ENCODE results near the gene POMT1.

POMT1 gene

DNA sequence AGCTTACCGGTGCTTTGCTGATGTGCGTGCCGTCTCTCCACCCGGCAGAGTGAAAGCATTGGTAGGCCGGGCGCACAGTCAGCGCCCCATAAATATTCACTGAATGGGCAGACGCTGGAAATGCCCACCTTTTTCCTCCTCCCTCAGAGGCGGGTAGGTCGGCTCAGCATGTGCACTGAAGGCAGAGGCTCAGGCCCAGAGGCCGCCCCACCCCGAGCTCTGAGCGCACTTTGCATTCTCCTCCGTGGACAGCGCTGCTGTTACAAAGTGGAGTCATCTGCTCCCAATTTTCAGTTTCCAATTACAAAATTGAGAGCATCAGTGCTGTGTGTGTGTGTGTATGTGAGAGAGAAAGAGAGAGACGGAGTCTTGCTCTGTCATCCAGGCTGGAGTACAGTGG, 17.8 kb downstream of the POMT1 start:
- intact Hi-C loops (cut with micrococcal nuclease), result no loop called here
- Mint-ChIP-seq H3K27ac (no peak overlapping the region), H3K36me3 (ENCODE audit: low read depth) (no peaks in the 10 kb centered on the region), H3K4me1 (ENCODE audit: low read depth) (no peaks in the 10 kb centered on the region), H3K9me3 (no peaks in the 10 kb centered on the region), H3K4me3 (no peak overlapping the region), H3K27me3 (no peaks in the 10 kb centered on the region)

DNA sequence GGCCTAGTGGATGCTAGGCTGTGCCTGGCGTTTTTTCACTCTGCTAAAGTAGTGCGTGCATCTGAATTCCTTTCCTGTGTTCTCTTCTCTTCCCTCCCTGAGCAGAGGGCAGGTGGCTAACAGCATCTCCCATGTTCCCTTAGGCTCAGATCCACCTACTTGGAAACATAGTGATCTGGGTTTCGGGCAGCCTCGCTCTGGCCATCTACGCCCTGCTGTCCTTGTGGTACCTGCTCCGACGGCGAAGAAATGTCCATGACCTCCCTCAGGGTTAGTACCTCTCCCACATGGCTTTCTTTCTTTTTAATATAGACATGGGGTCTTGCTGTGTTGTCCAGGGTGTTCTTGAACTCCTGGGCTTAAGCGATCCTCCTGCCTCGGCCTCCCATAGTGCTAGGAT, 18.5 kb downstream of the POMT1 start:
- H3K9me3 Mint-ChIP-seq, result no peaks in the 10 kb centered on the region
- intact Hi-C loops (cut with micrococcal nuclease), result no loop called here
- H3K4me1 Mint-ChIP-seq (ENCODE audit: low read depth), result no peaks in the 10 kb centered on the region
- no peak overlapping the region for H3K4me3 Mint-ChIP-seq
- no peaks in the 10 kb centered on the region for H3K36me3 Mint-ChIP-seq (ENCODE audit: low read depth)
- no peak overlapping the region for H3K27ac Mint-ChIP-seq
- H3K27me3 Mint-ChIP-seq, result no peaks in the 10 kb centered on the region

DNA sequence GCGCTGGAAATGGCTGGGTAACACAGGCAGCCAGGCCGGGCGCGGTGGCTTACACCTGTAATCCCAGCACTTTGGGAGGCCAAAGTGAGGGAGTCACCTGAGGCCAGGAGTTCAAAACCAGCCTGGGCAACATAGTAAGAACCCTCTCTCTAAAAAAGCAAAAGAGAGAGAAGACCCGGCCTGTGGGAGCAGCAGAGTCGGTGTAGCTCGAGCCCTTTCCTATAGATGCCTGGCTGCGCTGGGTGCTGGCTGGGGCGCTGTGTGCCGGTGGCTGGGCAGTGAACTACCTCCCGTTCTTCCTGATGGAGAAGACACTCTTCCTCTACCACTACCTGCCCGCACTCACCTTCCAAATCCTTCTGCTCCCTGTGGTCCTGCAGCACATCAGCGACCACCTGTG, 19.1 kb downstream of the POMT1 start:
- H3K9me3 Mint-ChIP-seq, result no peaks in the 10 kb centered on the region
- H3K4me1 Mint-ChIP-seq (ENCODE audit: low read depth), result no peaks in the 10 kb centered on the region
- no peaks in the 10 kb centered on the region for H3K27me3 Mint-ChIP-seq
- intact Hi-C loops (cut with micrococcal nuclease), result no loop called here
- no peak overlapping the region for H3K4me3 Mint-ChIP-seq
- no peaks in the 10 kb centered on the region for H3K36me3 Mint-ChIP-seq (ENCODE audit: low read depth)
- H3K27ac Mint-ChIP-seq, result no peak overlapping the region

DNA sequence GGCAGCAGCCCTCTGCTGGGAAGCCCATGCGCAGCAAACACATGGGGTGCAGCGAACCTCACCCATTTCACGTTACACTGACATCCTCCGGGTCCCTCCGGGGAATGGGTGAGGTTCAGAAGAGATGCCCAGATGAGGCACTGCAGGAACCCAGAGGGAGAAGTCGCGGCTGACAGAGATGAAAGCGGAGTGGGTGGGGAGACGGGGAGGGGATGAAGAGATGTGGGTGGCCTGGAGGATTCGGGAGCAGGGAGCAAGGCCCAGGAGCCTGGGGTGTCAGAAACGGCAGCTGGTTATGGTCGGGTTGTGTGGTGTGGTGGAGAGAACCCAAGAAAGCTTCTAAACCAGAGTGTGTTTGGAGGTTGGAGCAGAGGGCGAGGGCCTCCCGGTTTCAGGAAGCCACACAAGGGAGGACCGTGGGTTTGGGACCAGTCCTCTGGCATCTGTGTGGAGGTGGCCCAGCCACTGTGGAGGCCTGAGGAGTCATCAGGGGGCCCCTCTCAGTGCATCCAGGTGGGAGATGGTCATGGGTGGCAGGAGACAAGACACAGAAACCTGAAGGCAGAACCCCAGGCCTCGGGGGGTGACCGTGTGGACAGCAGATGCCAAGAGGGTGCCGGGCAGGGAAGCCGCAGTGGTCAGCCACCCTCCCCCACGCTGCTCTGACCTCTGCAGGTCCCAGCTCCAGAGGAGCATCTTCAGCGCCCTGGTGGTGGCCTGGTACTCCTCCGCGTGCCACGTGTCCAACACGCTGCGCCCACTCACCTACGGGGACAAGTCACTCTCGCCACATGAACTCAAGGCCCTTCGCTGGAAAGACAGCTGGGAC, 19.8 kb downstream of the POMT1 start:
- no peaks in the 10 kb centered on the region for H3K36me3 Mint-ChIP-seq (ENCODE audit: low read depth)
- H3K9me3 Mint-ChIP-seq, result no peaks in the 10 kb centered on the region
- H3K4me3 Mint-ChIP-seq, result no peak overlapping the region
- no peaks in the 10 kb centered on the region for H3K27me3 Mint-ChIP-seq
- H3K4me1 Mint-ChIP-seq (ENCODE audit: low read depth), result no peaks in the 10 kb centered on the region
- intact Hi-C loops (cut with micrococcal nuclease), result no loop called here
- no peak overlapping the region for H3K27ac Mint-ChIP-seq

DNA sequence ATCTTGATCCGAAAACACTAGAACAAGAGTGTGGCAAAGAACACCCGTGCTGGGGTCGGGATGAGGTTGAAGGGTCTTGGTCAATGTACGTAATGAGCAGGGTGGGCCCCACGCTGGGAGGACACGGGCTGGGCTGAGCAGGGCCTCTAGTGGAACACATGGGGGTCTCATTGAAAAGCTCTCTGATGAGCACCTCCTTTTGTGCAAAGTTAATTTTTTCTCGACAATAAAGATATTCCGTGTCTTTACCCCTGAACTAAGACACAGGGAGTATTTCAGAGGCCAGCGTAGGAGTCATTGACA, 20.3 kb downstream of the POMT1 start:
- Mint-ChIP-seq H3K27me3 (no peaks in the 10 kb centered on the region), H3K27ac (no peak overlapping the region), H3K4me3 (no peak overlapping the region), H3K4me1 (ENCODE audit: low read depth) (no peaks in the 10 kb centered on the region), H3K36me3 (ENCODE audit: low read depth) (no peaks in the 10 kb centered on the region), H3K9me3 (no peaks in the 10 kb centered on the region)
- intact Hi-C loops (cut with micrococcal nuclease), result no loop called here

DNA sequence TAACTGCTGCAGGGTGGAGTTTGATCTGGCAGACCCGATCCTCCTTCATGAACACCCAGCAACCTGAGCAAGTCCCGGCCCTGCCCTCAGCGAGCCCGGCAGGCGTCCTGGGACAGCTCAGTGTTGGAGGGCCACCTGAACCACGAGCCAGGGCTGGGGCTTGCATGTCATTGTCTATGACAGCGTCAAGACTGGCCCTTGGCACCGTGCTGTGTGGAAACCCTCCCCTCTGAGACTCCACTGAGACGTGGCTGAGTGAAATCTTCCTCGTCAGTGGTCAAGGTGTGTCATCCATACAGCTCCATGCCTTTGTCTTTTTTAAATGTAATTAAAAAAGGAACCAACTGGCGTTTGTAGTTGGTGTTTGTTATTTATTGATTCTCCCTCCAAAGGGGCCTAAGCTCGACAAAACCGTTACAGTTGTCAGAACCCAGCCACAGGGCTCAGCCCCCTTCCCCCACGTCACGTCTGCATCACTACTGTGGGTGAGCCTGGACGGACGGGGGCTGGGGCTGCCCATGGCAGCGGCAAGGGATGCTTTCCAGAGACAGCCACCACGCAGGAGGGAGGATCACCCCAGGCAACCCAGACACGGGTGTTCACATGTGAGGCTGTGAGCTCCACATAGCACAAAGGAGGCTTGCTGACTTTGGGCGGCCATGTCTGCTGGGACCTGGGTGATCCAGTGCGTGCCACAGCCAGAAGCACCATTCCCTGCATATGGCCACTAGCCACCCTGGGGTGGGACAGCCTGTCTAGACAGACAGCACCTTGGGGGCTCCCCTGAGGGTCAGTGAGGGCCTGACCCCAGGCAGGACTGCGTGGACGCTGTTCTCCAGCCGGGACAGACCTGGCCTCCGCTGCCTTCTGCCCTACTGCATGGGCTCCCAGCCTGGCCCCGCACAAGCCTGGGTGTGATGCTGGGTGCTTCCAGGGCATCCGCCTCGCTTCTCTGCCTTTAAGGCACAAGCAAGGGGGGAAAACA, 21.0 kb downstream of the POMT1 start:
- Mint-ChIP-seq H3K9me3 (no peaks in the 10 kb centered on the region), H3K36me3 (ENCODE audit: low read depth) (no peaks in the 10 kb centered on the region), H3K4me3 (no peak overlapping the region), H3K27ac (no peak overlapping the region), H3K27me3 (no peaks in the 10 kb centered on the region), H3K4me1 (ENCODE audit: low read depth) (peaks cover 7% of the 10 kb centered on the region)
- intact Hi-C loops (cut with micrococcal nuclease), result no loop called here

DNA sequence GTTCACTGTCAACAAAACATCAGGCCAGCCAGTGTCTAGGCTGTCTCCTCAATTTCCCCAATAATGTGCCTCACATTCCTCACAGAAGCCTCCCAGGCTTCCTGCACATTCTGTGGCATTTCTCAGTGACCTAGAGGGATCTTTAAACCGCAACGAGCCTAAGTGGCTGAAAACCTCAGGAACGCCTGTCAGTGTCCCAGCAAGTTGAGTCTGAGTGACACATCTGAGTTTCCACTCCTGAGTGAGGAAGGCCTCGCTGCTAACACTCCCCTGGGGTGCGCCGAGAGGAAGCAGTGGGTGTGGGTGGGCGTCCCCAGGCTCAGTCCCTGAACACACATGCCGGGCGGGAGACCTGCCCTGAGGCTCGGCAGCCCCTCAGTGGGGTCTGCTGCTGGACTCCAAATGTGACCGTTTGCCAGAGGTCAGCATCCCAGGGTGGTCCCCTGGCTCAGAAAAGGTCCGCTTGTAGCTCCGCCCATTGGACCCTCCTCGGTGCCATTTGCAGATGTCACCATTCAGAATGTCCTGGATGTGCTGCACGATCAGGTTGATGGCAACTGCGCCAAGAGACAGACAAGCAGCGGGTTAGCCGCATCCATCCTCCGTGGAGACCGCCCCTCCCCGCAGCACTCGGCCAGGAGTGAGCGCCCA, 22.1 kb downstream of the POMT1 start:
- H3K27ac Mint-ChIP-seq, result no peak overlapping the region
- H3K4me3 Mint-ChIP-seq, result no peak overlapping the region
- H3K27me3 Mint-ChIP-seq, result no peaks in the 10 kb centered on the region
- intact Hi-C loops (cut with micrococcal nuclease), result no loop called here
- H3K4me1 Mint-ChIP-seq (ENCODE audit: low read depth), result peaks cover 14% of the 10 kb centered on the region
- no peaks in the 10 kb centered on the region for H3K9me3 Mint-ChIP-seq
- no peaks in the 10 kb centered on the region for H3K36me3 Mint-ChIP-seq (ENCODE audit: low read depth)

DNA sequence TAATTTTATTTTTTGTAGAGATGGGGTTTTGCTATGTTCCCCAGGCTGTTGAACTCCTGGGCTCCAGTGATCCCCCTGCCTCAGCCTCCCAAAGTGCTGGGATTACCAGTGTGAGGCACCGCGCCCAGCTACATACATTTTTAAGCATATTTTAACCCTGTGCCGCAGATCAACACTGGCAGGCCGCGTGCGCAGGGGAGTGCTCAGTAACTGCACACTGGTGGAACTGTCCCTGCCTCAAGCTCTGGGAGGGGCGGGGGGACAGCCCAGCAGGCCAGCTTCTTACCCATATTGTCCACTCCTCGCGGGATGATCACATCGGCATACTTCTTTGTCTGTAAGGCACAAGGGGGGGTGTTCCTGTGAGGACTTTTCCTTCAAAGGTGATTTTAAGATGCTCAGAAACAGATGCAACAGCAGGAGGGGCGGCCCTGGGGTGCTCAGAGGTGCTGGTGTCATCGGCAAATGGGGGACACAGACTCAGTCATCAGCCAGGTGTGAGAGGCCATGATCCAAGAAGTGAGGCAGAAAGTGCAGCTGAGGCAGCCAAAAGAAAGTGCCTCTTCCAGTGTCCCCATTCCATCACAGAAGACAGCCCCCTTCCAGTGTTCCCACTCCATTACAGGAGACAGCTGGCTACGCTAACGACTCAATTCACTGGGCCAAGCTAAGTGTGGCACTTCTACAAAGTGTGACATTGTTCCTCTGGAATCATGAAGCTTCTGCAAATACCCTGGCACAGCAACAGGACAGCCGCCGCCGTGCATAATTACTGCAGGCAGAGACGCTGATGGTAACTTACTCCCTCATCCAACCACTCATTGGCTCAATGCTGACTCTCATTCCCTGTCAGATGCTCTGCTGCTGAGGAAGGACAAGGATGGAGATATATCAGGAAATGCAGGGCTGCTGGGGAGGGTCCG, 23.2 kb downstream of the POMT1 start:
- intact Hi-C loops (cut with micrococcal nuclease), result no loop called here
- Mint-ChIP-seq H3K36me3 (ENCODE audit: low read depth) (no peaks in the 10 kb centered on the region), H3K27me3 (no peaks in the 10 kb centered on the region), H3K27ac (no peak overlapping the region), H3K4me3 (no peak overlapping the region), H3K4me1 (ENCODE audit: low read depth) (peaks cover 22% of the 10 kb centered on the region), H3K9me3 (no peaks in the 10 kb centered on the region)

DNA sequence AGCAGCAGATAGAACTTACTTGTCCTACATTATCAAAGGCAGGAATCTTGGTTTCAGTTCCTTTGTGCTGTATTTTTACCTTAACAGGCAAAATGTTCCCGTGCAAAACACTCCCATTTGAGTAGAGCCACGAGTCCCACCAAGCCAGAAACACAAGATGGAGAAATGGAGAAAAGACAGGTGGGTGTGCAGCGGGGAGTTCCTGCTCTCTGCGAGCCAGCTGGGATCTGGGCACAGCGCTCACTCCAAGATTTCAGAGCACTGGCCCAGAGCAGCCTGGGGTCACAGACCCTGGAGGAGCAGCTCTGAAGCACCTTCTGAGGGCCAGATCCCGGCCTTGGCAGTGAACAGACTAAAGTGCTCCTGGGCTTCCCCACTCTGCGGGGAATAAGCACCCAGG, 25.5 kb downstream of the POMT1 start:
- intact Hi-C loops (cut with micrococcal nuclease), result loop anchor here (1.0 kb wide), 1 partner anchor 25 kb away; no protein-coding TSS in a partner anchor
- Mint-ChIP-seq H3K4me1 (ENCODE audit: low read depth) (peaks cover 22% of the 10 kb centered on the region), H3K36me3 (ENCODE audit: low read depth) (no peaks in the 10 kb centered on the region), H3K9me3 (no peaks in the 10 kb centered on the region), H3K27ac (peak overlapping the region; percentile 19), H3K4me3 (no peak overlapping the region), H3K27me3 (no peaks in the 10 kb centered on the region)

DNA sequence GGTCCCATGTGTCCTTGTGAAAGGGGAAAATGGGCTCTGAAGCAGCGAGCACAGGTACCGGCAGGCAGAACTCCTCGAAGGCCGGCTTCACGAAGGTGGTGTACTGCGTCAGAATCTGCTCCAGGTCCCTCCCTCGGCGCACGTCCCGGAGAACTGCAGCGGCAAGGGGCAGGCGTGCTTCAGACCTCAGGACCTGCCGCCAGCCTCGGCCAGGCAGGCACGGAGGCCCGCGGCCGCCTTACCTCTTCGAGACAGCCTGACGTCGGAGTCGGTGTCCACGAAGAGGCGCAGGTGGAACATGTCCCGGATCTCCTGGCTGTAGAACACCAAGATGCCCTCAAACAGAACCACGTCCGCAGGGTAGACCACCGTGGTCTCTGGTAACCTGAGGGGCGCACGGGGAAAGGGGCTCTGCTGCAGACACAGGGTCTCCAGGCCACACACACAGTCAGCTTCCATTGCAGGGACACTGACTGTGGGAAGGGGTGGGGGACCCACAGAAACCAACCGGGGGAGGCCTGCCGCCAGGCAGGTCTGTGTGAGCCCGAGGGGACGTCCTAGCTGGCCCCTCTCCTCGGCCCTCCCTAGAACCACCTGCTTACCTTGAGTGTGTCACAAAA, 26.3 kb downstream of the POMT1 start:
- no peaks in the 10 kb centered on the region for H3K27me3 Mint-ChIP-seq
- H3K4me3 Mint-ChIP-seq, result no peak overlapping the region
- H3K9me3 Mint-ChIP-seq, result no peaks in the 10 kb centered on the region
- peak overlapping the region; percentile 19 for H3K27ac Mint-ChIP-seq
- no peaks in the 10 kb centered on the region for H3K36me3 Mint-ChIP-seq (ENCODE audit: low read depth)
- peaks cover 22% of the 10 kb centered on the region for H3K4me1 Mint-ChIP-seq (ENCODE audit: low read depth)
- intact Hi-C loops (cut with micrococcal nuclease), result loop anchor here (1.0 kb wide), 1 partner anchor 26 kb away; no protein-coding TSS in a partner anchor

DNA sequence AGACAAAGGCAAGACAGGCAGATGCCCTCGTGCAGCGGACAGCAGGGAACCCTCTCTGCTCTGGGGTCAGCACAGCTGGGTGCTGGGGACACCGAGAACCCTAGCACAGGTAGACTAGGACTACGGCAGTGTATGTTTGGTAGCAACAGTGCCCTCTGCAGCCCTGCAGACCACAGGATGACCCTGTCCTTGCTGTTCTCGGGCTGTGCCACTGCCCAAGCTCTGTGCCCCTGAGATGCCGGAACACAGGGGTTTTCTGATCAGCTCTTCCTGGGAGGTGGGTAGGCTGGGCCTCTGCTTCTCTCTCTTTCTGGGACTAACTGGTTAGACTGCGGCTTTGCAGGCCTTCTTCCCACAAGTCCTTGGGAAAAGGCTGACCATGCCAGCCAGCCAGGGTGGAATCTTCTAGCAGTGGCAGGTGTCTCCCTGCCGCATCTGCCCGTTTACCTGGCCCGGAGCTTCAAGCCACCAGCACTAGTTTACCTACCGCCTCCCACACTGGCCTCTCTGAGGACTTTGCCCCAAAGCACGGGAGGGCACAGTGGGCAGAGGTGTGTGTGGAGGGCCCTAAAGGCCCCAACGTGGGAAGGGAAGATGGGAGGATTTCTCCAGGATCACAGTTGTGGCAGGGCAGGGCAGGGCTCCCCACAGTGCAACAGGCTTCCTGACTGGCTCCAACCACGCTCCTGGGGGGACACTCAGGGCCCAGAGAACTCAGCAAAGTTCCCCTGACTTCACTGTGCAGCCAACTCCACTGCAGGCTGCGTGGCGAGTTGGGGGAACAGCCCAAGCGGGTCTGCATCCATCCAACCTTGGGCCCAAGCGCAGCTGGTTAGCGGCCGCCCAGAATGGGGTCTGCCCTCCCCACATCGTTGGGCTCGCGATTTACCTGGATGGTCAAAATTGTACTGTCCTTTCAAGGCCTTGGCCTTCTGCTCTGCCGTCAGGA, 27.2 kb downstream of the POMT1 start:
- Mint-ChIP-seq H3K4me1 (ENCODE audit: low read depth) (peaks cover 22% of the 10 kb centered on the region), H3K27ac (peak overlapping the region; percentile 65), H3K27me3 (peaks cover 8% of the 10 kb centered on the region), H3K36me3 (ENCODE audit: low read depth) (no peaks in the 10 kb centered on the region), H3K4me3 (peak overlapping the region; percentile 72), H3K9me3 (no peaks in the 10 kb centered on the region)
- intact Hi-C loops (cut with micrococcal nuclease), result no loop called here

DNA sequence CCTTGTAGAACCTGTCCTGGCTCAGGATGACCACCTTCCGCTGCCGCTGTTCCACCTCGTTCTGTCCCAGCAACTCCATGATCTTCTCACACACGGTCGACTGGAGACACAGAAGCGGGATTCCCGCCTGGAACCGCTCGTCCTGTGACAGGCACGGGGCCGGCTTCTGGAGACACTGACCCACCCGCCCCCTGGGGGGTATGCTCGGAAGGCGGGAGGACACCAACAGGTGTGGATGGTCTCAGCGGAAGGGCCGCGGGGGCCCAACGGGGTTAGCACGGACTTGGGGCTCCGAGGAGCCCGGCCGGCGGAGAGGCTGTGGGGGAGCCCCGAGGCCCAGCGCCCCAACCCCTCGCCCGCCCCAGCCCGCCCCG, 27.8 kb downstream of the POMT1 start:
- peaks cover 22% of the 10 kb centered on the region for H3K4me1 Mint-ChIP-seq (ENCODE audit: low read depth)
- no peaks in the 10 kb centered on the region for H3K9me3 Mint-ChIP-seq
- H3K27ac Mint-ChIP-seq, result peak overlapping the region; percentile 65
- peak overlapping the region; percentile 72 for H3K4me3 Mint-ChIP-seq
- no peaks in the 10 kb centered on the region for H3K36me3 Mint-ChIP-seq (ENCODE audit: low read depth)
- intact Hi-C loops (cut with micrococcal nuclease), result no loop called here
- H3K27me3 Mint-ChIP-seq, result peaks cover 9% of the 10 kb centered on the region

Measured in dendritic cell treated with granulocyte-macrophage colony-stimulating factor and Interleukin-4, amounts not matched to agents 40 ng/mL and 50 ng/mL, for 4 days (primary cell).